HL-60 (cell line): ENCODE data around the gene CHP2.

Source experiments
- DNase-seq, 2 experiments: peaks; one replicate each; pipeline ENCODE4 v3.0.0-alpha.2; 2010 to 2020; ENCODE audit warnings: low read depth in 1 of 2, low spot score in 1 of 2
- H3K27ac ChIP-seq: fragments of 250-450 bp; sonication (Bioruptor Pico); replicated peaks from 2 replicates; pipeline ENCODE4 v1.5.1; 2020; ENCODE audit warnings: mild to moderate bottlenecking, moderate library complexity
- H3K27me3 ChIP-seq: fragments of 250-450 bp; sonication (Bioruptor Pico); 2 replicates; pipeline ENCODE4 v1.5.1; 2021; ENCODE audit warnings: mild to moderate bottlenecking, moderate library complexity; ENCODE audit not compliant: insufficient read depth, poor library complexity, severe bottlenecking
- H3K4me3 ChIP-seq: replicated peaks from 2 replicates; pipeline ENCODE4 v1.5.1; 2011; ENCODE audit warnings: mild to moderate bottlenecking, control low read depth, low read length; ENCODE audit not compliant: insufficient read depth
- GABPA ChIP-seq: IDR thresholded peaks from 2 replicates; pipeline ENCODE4 v1.6.1; 2012; ENCODE audit warnings: low read depth
- POLR2AphosphoS5 ChIP-seq: IDR thresholded peaks from 2 replicates; pipeline ENCODE4 v1.6.1; 2012; ENCODE audit warnings: low read depth
- SPI1 ChIP-seq: IDR thresholded peaks from 2 replicates; pipeline ENCODE4 v1.6.1; 2012; ENCODE audit warnings: low read depth, mild to moderate bottlenecking, borderline replicate concordance
- TF ChIP-seq, protein P1 (sequence below): IDR thresholded peaks from one replicate; pipeline ENCODE4 v1.5.1; 2011; ENCODE audit warnings: low read length, control low read depth, inconsistent platforms; ENCODE audit not compliant: insufficient read depth
- TF ChIP-seq, protein P2 (sequence below): IDR thresholded peaks from 2 replicates; pipeline ENCODE4 v1.6.1; 2012; ENCODE audit warnings: low read depth; ENCODE audit not compliant: insufficient replicate concordance

CHP2 gene

DNA sequence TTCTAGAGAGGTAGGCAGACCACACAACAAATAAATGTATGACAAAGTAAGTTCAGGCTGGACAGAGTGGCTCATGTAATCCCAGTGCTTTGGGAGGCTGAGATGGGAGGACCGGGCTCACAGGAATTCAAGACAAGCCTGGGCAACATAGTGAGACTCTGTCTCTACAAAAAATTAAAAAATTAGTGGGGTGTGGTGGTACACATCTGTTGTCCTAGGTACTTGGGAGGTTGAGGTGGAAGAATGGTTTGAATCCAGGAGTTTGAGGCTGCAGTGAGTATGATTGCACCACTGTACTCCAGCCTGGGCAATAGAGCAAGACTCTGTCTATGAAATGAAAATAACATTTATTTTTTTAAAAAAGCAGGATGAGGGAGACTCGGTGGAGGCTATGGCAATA, 18.5 kb downstream of the CHP2 start:
- Histone ChIP-seq H3K27me3 (peaks cover 3% of the 10 kb centered on the region), H3K4me3 (no peak overlapping the region), H3K27ac (no peak overlapping the region)
- no peak for TF ChIP-seq POLR2AphosphoS5
- TF ChIP-seq GABPA = no peak
- TF ChIP-seq, protein P1, sequence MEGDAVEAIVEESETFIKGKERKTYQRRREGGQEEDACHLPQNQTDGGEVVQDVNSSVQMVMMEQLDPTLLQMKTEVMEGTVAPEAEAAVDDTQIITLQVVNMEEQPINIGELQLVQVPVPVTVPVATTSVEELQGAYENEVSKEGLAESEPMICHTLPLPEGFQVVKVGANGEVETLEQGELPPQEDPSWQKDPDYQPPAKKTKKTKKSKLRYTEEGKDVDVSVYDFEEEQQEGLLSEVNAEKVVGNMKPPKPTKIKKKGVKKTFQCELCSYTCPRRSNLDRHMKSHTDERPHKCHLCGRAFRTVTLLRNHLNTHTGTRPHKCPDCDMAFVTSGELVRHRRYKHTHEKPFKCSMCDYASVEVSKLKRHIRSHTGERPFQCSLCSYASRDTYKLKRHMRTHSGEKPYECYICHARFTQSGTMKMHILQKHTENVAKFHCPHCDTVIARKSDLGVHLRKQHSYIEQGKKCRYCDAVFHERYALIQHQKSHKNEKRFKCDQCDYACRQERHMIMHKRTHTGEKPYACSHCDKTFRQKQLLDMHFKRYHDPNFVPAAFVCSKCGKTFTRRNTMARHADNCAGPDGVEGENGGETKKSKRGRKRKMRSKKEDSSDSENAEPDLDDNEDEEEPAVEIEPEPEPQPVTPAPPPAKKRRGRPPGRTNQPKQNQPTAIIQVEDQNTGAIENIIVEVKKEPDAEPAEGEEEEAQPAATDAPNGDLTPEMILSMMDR = no peak
- TF ChIP-seq, protein P2, sequence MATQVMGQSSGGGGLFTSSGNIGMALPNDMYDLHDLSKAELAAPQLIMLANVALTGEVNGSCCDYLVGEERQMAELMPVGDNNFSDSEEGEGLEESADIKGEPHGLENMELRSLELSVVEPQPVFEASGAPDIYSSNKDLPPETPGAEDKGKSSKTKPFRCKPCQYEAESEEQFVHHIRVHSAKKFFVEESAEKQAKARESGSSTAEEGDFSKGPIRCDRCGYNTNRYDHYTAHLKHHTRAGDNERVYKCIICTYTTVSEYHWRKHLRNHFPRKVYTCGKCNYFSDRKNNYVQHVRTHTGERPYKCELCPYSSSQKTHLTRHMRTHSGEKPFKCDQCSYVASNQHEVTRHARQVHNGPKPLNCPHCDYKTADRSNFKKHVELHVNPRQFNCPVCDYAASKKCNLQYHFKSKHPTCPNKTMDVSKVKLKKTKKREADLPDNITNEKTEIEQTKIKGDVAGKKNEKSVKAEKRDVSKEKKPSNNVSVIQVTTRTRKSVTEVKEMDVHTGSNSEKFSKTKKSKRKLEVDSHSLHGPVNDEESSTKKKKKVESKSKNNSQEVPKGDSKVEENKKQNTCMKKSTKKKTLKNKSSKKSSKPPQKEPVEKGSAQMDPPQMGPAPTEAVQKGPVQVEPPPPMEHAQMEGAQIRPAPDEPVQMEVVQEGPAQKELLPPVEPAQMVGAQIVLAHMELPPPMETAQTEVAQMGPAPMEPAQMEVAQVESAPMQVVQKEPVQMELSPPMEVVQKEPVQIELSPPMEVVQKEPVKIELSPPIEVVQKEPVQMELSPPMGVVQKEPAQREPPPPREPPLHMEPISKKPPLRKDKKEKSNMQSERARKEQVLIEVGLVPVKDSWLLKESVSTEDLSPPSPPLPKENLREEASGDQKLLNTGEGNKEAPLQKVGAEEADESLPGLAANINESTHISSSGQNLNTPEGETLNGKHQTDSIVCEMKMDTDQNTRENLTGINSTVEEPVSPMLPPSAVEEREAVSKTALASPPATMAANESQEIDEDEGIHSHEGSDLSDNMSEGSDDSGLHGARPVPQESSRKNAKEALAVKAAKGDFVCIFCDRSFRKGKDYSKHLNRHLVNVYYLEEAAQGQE = no peak
- no peak for TF ChIP-seq SPI1
- DNase-seq = no peak

DNA sequence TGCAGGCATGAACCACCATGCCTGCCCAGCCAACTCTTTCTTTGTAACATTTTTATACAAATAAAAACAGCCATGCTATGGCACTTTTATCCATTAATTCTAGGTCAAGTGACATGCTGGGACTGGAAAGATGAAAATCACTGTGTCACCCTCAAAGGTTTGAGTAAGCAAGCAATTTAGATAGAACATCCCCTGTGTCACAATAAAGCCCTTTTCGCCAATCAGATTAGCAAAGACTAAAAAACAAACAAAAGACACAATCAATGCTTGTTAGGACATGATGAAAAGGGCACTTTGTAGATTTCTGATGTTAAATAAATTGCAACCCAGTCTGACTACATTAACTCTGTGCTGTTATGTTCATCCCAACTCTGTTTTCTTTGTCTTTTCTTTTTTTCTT, 26.4 kb downstream of the CHP2 start:
- Histone ChIP-seq H3K27me3 (no peaks in the 10 kb centered on the region), H3K27ac (no peak overlapping the region), H3K4me3 (no peak overlapping the region)
- DNase-seq = no peak
- TF ChIP-seq GABPA (no peak), SPI1 (no peak), POLR2AphosphoS5 (no peak)
- TF ChIP-seq, protein P1 = no peak
- TF ChIP-seq, protein P2 = no peak

DNA sequence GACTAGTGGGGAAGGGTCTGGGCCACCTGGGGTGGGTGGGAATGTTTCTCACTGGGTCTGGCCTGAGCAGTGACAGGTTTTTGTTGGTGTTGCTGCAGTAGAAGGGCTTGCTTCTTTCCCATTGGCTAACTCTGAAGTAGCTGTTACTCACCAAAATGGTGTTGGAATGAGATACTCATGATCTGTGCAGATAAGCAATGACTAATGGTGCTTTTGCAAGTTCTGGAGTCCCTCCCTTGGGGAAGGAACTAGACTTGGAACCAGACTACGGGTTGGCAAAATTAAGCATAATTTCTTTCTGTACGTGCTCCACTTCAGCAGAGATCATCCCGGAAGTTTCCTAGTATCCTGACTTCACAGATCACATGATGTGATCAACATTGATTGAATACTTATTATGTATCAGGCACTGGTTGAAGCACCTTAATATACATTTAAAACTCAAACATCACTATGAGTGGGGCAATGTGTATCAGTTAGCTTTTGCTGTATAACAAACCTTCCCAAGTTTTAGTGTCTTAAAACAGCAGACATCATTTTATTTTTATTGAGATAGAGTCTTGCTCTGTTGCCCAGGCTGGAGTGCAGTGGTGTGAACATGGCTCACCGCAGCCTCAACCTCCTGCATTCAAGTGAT, 30.1 kb downstream of the CHP2 start:
- Histone ChIP-seq H3K27me3 (no peaks in the 10 kb centered on the region), H3K4me3 (no peak overlapping the region), H3K27ac (no peak overlapping the region)
- TF ChIP-seq POLR2AphosphoS5 (no peak), SPI1 (no peak), GABPA (no peak)
- TF ChIP-seq, protein P1 = no peak
- TF ChIP-seq, protein P2 = no peak
- DNase-seq = peak in 1 of 2 experiments; percentile 55
